HFF-Myc (cell line): ENCODE data around the gene DENND1A.

ENCODE experiments used
- DNase-seq: peaks from one replicate; pipeline ENCODE4 v3.0.0-alpha.2; 2011; ENCODE audit warnings: low read depth; ENCODE audit errors: extremely low read depth
- H3K4me3 ChIP-seq: replicated peaks from 2 replicates; pipeline ENCODE4 v1.5.1; 2011; ENCODE audit warnings: low read depth, mild to moderate bottlenecking, control low read depth, low read length
- TF ChIP-seq, protein P1 (sequence below): IDR thresholded peaks from 2 replicates; pipeline ENCODE4 v1.5.1; 2012; ENCODE audit warnings: mild to moderate bottlenecking, low read depth, low read length, control low read depth; ENCODE audit errors: missing control alignments

DENND1A gene

GRCh38 chr9:123645126-123645525, 284.8 kb downstream of the DENND1A start:
- TF ChIP-seq, protein P1, sequence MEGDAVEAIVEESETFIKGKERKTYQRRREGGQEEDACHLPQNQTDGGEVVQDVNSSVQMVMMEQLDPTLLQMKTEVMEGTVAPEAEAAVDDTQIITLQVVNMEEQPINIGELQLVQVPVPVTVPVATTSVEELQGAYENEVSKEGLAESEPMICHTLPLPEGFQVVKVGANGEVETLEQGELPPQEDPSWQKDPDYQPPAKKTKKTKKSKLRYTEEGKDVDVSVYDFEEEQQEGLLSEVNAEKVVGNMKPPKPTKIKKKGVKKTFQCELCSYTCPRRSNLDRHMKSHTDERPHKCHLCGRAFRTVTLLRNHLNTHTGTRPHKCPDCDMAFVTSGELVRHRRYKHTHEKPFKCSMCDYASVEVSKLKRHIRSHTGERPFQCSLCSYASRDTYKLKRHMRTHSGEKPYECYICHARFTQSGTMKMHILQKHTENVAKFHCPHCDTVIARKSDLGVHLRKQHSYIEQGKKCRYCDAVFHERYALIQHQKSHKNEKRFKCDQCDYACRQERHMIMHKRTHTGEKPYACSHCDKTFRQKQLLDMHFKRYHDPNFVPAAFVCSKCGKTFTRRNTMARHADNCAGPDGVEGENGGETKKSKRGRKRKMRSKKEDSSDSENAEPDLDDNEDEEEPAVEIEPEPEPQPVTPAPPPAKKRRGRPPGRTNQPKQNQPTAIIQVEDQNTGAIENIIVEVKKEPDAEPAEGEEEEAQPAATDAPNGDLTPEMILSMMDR: no peak
- DNase-seq: no peak
- H3K4me3 ChIP-seq: no peak overlapping the region

DNA sequence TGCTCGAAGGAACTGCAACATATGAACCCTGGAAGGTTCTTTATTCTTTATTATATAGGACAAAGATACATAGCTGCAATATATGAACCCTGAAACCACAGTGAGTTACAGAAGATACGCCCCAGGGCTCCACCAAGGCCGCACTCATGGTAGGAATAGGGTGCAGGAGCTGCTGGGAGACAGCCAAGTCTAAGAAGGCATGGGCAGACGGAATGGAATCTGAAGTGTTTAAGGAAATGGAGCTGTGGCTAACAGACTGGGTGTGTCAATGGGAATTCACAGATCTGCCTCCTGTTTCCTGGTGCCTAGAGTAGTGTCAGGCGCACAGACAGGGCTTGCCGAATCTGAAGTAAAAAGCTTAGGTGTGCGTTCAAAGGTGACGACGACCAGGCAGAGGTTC, 286.4 kb downstream of the DENND1A start:
- TF ChIP-seq, protein P1: no peak
- no peak for DNase-seq
- H3K4me3 ChIP-seq: no peak overlapping the region

- no peak for DNase-seq
- H3K4me3 ChIP-seq: no peak overlapping the region
- TF ChIP-seq, protein P1: no peak
Measured at GRCh38 chr9:123642291-123643278, 287.3 kb downstream of the DENND1A start.

- no peak for DNase-seq
- TF ChIP-seq, protein P1: no peak
- H3K4me3 ChIP-seq: no peak overlapping the region
Measured at GRCh38 chr9:123640792-123641222, 289.1 kb downstream of the DENND1A start.

DNA sequence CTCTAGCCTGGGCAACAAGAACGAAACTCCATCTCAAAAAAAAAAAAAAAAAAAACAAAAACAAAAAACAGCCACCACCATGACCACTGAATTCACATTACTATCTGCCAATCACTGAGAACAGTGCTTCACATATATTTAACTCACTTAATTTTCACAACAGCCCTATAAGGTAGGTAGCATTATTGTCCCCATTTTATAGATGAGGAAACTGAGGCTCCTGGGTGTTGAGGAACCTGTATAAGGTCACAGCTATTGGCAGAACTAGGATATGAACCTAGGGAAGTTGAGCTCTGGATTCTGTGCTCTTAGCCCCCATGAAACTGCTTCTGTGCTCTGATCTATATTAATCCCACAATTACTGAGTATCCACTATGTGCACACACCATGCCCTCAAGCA, 290.2 kb downstream of the DENND1A start:
- TF ChIP-seq, protein P1: no peak
- no peak overlapping the region for H3K4me3 ChIP-seq
- no peak for DNase-seq

DNA sequence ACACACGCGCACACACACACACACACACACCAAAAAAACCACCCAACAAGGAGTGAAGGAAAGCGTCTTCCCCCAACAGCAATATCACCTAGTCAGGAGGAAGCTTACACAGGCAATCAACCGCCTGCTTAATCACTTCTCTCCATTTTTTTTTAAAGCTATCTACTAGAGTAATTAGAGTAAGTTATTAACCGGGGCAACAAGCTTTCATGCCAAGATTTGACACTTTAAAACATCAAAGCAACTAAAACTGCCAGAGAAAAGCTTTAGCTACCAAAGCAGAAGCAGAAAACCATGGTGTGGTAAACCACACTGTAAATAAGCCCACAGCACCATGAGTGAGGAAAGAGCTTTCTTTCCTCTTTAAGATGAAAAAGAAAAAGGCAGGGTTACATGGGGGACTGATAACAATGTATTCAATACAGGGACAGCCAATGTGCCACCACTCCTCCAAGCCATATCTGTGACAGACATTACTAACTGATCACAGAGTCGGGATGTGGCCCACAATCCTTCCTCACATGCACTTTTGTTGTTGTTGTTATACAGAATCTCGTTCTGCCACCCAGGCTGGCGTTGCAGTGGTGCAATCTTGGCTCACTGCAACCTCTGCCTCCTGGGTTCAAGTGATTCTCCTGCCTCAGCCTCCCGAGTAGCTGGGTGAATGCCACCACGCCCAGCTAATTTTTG, 291.8 kb downstream of the DENND1A start:
- peak overlapping the region; percentile 2; the same call in 1 of the 2 replicates for H3K4me3 ChIP-seq

More for the DNA sequence above, 291.8 kb downstream of the DENND1A start:
- no peak for DNase-seq
- TF ChIP-seq, protein P1: no peak
